ENCODE data around the gene FAM171A2.

DNA sequence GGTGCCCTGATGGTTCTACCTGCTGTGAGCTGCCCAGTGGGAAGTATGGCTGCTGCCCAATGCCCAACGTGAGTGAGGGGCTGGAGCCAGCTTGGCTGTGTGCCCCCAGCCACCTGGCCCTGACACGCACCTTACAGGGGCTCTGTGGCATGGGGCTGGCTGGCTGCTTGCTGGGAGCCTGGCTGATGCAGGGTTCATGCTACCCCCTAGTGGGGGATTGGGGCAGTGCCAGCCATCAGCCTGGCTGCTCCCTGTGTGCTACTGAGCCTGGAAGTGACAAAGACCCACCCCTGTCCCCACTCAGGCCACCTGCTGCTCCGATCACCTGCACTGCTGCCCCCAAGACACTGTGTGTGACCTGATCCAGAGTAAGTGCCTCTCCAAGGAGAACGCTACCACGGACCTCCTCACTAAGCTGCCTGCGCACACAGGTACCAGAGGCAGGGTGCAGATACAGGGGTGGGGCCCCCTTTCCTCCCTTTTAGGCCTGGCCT, 12.9 kb downstream of the FAM171A2 start:
- TF ChIP-seq, protein P1, sequence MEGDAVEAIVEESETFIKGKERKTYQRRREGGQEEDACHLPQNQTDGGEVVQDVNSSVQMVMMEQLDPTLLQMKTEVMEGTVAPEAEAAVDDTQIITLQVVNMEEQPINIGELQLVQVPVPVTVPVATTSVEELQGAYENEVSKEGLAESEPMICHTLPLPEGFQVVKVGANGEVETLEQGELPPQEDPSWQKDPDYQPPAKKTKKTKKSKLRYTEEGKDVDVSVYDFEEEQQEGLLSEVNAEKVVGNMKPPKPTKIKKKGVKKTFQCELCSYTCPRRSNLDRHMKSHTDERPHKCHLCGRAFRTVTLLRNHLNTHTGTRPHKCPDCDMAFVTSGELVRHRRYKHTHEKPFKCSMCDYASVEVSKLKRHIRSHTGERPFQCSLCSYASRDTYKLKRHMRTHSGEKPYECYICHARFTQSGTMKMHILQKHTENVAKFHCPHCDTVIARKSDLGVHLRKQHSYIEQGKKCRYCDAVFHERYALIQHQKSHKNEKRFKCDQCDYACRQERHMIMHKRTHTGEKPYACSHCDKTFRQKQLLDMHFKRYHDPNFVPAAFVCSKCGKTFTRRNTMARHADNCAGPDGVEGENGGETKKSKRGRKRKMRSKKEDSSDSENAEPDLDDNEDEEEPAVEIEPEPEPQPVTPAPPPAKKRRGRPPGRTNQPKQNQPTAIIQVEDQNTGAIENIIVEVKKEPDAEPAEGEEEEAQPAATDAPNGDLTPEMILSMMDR (IDR thresholded peaks at IDR 0.05), result peak; percentile 34 to 77 (median 61)
- TF ChIP-seq POLR2A (IDR thresholded peaks at IDR 0.05), result no peak
